GM19238 (cell line): ENCODE measurements around the gene PSKH1.
"Not testable (repeated sequence)": the region's sequence is repeated elsewhere in the genome, so short reads cannot be mapped to it uniquely, and the experiment has no call there.

Experiments used
- DNase-seq: peaks from one replicate; pipeline ENCODE4 v3.0.0; 2011; ENCODE audit warnings: low spot score; ENCODE audit not compliant: insufficient read length

The PSKH1 gene

GRCh38 chr16:67885976-67886375, 7.1 kb upstream of the PSKH1 start:
- no peak for DNase-seq

- no peak for DNase-seq
Observed at GRCh38 chr16:67886387-67886786, 6.7 kb upstream of the PSKH1 start.

GRCh38 chr16:67888331-67888730, 4.7 kb upstream of the PSKH1 start:
- DNase-seq, result no peak

- DNase-seq, result no peak
Observed at GRCh38 chr16:67892375-67892774, 679 bp upstream of the PSKH1 start.

- no peak for DNase-seq
Observed at GRCh38 chr16:67893743-67894399, 817 bp downstream of the PSKH1 start.

GRCh38 chr16:67897231-67897630, 4.2 kb downstream of the PSKH1 start:
- no peak for DNase-seq

- DNase-seq, result no peak
Observed at GRCh38 chr16:67901734-67902133, 8.7 kb downstream of the PSKH1 start.

GRCh38 chr16:67902831-67903230, 9.8 kb downstream of the PSKH1 start:
- DNase-seq, result no peak

- DNase-seq, result no peak
Observed at GRCh38 chr16:67907397-67908180, 14.5 kb downstream of the PSKH1 start.

GRCh38 chr16:67909056-67909742, 16.1 kb downstream of the PSKH1 start:
- no peak for DNase-seq

- no peak for DNase-seq
Observed at GRCh38 chr16:67910158-67910557, 17.1 kb downstream of the PSKH1 start.

GRCh38 chr16:67914758-67915495, 21.9 kb downstream of the PSKH1 start:
- no peak for DNase-seq

- DNase-seq, result not testable (repeated sequence)
Observed at GRCh38 chr16:67915496-67915769, 22.4 kb downstream of the PSKH1 start.

GRCh38 chr16:67915831-67916723, 23.0 kb downstream of the PSKH1 start:
- no peak for DNase-seq

GRCh38 chr16:67917140-67917851, 24.2 kb downstream of the PSKH1 start:
- no peak for DNase-seq

- no peak for DNase-seq
Observed at GRCh38 chr16:67917852-67918236, 24.8 kb downstream of the PSKH1 start.

GRCh38 chr16:67919622-67920221, 26.7 kb downstream of the PSKH1 start:
- DNase-seq, result no peak

- no peak for DNase-seq
Observed at GRCh38 chr16:67922221-67922620, 29.2 kb downstream of the PSKH1 start.

- no peak for DNase-seq
Observed at GRCh38 chr16:67922740-67923139, 29.7 kb downstream of the PSKH1 start.
